Putamen (tissue), 1 donor: Measurements from ENCODE around the gene CCDC154.
A peak's percentile ranks its signal among the peaks of the same experiment; 100 is the strongest.
"Not testable (repeated sequence)": the region's sequence is repeated elsewhere in the genome, so short reads cannot be mapped to it uniquely, and the experiment has no call there.

Experiments used
- DNase-seq: peaks from one replicate; pipeline ENCODE4 v3.0.0-alpha.2; 2016; ENCODE audit warnings: low spot score

Gene CCDC154, protein sequence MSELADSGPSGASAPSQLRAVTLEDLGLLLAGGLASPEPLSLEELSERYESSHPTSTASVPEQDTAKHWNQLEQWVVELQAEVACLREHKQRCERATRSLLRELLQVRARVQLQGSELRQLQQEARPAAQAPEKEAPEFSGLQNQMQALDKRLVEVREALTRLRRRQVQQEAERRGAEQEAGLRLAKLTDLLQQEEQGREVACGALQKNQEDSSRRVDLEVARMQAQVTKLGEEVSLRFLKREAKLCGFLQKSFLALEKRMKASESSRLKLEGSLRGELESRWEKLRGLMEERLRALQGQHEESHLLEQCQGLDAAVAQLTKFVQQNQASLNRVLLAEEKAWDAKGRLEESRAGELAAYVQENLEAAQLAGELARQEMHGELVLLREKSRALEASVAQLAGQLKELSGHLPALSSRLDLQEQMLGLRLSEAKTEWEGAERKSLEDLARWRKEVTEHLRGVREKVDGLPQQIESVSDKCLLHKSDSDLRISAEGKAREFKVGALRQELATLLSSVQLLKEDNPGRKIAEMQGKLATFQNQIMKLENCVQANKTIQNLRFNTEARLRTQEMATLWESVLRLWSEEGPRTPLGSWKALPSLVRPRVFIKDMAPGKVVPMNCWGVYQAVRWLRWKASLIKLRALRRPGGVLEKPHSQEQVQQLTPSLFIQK

DNA sequence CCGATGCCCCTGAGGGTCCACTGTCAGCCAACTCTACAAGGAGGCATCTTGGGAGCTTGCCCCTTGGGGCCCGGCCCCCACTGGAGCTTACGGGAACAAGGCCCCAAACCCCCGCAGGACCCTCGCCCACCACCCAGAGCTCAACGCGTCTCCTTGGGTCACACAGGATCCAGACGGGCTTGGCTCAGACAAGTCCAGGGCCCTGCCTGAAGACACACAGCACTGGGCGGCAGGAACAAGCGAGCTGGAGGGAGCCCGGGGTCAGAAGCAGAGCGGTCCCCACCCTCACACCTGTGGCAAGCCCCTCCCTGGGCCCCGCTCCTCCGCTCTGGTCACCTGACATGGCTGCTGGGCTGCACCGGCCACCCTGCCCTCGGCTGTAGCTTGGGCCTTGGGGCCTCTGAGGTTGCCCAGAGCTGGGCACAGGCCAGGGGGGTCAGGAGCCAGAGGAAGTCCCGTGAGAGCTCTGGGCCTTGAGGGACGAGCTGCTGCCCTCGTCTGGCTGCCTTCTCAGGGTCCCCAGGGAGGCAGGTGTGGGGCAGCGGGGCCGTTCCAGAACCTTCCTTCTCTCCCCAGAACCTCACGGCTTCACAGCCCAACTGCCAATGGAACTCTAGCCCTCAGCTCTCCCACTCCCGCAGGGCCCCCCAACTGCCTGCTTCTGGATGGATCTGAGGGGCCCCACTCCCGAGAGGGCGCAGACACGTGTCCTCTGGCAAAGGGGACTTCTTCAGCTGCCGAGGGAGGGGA is at the start of gene CCDC154:
TSS of gene CCDC154 (minus strand) at position 577 of the 750 bp plus-strand sequence. CDS start at position 343, 234 bp downstream.
- DNase-seq: no peak

DNA sequence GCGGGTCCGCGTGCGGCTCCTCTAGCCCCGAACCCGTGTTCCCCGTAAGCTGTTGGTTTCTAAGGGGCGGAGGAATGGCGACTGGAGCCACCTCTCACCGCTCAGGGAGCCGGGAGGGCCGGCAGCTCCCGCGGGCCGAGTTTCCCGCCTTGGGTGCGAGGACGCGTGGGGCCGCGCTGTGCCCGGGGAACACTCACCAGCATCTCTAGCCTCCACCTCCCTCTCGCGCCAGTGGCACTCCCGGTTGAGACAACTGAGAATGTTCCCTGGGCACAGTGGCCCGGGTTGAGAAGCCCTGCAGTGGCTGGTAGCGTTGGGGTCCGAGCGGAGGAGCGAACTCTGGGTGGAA is 49.4 kb upstream of the CCDC154 start:
- DNase-seq: no peak

DNA sequence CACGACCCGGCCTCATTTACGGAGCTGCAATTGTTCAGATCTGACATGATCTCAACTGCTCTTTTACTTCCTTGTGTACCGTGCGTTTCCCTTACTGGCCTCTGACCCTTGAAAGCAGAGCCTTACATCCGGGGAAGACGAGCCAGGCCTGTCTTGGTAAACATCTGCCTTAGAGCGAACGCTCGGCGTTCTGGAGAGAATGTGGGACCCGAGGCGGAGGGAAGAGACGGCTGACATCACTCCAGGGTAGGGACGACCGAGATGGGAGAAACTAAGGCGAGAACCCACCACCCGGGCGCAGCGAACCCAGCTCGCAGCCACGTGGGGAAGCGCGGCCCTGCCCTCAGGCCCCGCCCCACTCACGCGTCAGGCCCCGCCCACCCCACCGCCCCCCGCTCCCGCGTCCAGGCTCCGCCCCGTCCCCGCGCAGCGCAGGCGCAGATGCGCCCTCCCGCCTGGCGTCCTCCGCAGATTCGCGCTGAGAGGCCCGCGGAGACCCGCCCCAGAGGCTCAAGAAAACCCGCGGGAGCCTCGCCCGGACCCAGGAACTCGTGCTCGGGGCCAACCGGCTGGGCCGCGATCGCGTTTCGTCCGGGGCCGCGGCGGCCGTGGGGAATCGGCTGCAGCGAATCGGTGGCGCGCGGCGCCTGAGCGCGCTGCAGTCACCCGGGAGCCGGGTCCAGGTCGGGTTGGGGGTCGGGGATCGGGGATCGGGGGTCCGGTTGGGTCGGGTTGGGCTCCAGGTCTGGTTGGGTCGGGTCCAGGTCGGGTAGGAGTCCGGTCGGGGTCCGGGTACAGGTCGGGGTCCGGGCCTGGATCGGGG is 48.8 kb upstream of the CCDC154 start, which contains the start of gene TELO2:
TSS of gene TELO2 (plus strand) at position 438 of the 823 bp plus-strand sequence. CDS start 922 bp downstream, outside the sequence.
- DNase-seq: peak; percentile 77

DNA sequence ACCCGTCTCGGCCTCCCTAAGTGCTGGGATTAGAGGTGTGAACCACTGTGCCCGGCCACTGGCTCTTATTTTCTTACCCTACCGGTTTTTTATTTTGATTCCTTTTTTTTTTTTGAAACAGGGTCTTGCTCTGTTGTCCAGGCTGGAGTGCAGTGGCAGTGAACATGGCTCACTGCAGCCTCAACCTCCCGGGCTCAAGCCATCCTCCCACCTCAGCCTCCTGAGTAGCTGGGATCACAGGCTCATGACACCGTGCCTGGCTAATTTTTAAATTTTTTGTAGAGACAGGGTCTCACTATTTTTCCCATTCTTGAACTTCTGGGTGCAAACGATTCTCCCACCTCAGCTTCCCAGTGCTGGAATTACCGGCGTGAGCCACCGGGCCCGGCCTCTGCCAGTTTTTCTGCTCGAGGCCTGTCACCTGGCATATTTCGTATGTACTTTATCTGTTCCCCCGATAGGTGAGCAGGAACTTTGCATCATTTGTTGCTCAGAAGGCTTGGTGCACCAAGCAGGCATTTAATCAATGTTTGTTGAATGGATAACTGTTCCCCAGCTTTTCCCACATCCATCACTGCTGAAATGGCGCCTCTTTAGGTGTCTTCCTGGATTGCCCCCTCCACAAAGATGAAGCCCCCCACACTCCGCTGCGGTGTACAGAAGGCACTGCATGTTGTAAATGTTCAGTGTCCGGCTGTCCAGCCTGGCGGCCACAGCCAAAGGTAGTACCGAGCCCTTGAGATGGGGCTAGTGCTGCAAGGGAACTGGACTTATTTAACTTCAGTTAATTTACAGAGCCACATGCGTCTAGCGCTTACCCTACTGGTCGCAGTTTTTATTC is 47.9 kb upstream of the CCDC154 start:
- no peak for DNase-seq

DNA sequence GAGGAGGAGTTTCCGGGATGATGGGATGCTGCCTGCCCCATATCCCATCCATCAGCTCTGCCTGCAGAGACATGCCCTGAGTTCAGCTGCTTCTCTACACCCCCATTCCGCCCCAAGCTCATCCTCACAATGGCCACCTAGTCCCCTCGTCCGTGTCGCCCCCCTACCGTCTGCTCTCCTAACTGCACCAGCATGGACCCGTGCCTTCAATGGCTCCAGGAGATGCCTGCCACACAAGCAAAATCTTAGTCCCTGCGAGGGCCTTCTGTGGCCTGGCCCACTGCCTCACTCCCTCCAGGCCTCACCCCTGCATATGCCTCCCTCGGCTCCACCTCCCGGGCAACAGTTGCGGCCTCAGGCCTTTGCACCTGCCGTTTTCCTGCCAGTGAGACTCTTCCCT is 47.0 kb upstream of the CCDC154 start:
- no peak for DNase-seq

DNA sequence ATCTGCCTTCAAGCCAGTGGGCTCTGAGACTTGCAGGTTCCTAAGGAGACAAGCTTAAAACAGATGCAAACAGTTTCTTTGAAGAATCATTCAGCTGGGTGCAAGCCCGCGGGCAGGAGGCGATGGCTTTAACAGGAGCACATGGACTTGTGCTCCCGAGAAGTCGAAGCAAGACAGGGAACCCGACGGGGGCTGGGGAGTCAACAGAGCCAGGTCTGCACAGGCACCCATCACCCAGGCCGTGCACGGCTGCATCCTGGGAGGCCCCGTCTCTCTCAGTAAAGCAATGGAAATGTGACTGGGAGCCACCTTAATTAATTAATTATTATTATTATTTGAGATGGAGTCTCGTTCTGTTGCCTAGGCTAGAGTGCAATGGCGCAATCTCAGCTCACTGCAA is 44.7 kb upstream of the CCDC154 start:
- DNase-seq: no peak

DNA sequence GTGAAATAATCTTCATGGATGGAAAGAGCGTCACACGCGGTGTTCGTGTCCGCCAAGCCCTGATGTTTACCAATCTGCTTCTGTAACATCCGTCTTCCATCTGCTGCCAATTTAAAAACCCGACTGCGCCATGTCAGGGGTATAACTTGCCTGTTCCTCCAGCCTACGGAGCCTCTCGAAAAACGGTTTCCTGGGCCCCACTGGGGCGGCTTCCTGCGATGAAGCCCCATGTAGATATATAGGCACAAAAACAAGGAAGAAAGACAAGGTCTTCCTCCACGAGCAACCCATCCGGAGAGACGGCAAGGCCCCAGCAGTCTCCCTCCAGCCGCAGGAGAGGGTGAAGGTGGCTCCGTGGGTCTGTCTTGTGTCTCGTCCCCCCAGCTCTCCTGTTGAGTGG is 44.3 kb upstream of the CCDC154 start, which contains the start of gene PTX4:
TSS of gene PTX4 (minus strand) at position 326 of the 400 bp plus-strand sequence. CDS start at position 291, 35 bp downstream.
- DNase-seq: no peak

DNA sequence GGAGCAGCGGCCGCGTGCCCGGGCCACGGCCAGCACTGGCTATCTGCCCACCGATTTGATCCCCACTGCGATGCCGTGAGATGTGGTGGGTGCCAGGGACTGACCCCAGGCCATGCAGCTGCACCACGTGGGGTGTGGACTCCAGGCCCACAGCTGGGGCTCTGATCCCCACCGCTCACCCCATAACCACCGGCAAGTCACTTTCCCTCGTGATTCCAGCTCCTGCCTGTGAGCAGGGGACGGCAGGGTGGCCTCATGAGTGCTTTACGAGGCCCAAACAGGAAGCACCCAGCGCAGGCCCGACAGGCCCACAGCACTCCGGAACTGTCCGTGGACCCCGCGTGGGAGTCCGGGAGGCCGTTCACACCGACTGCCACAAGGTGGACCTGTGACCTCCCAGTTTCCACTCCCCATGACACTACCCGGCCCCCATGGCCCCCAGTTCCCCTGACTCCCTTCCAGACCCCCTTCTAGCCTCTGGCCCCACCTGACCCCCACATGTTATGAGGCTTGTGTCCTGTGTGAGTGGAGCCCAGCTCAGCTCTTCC is 43.8 kb upstream of the CCDC154 start:
- DNase-seq: no peak

DNA sequence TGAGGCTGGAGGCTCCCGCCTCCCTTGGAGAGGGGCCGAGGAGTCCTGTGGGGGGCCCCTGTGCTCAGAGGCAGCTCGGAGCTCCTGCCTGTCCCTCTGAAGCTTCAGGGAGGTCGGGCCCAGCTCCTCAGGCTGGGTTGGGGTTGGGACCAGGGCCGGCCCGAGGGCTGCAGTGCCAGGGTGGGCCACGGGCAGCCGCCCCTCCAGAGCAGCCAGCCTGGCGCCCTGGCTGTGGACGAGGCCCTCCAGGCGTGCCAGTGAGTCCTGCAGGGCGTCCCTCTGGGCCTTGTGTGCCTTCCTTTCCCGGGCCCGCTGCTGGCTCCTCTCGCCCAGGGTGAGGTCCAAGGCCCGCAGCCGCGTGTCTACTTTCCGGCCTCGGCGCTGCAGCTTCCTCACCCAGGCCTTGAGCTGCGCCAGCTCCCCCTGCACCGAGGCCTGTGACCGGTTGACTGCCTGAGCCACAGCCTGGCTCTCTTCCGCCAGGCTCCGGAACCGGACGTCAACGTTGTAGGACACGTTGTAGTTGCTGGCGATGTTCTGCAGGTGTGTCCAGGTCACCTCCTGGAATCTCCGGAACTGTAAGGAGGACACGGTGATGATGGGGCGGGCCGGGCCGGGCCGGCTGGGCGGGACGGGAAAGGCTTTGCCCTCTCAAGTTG is 43.2 kb upstream of the CCDC154 start:
- DNase-seq: no peak

DNA sequence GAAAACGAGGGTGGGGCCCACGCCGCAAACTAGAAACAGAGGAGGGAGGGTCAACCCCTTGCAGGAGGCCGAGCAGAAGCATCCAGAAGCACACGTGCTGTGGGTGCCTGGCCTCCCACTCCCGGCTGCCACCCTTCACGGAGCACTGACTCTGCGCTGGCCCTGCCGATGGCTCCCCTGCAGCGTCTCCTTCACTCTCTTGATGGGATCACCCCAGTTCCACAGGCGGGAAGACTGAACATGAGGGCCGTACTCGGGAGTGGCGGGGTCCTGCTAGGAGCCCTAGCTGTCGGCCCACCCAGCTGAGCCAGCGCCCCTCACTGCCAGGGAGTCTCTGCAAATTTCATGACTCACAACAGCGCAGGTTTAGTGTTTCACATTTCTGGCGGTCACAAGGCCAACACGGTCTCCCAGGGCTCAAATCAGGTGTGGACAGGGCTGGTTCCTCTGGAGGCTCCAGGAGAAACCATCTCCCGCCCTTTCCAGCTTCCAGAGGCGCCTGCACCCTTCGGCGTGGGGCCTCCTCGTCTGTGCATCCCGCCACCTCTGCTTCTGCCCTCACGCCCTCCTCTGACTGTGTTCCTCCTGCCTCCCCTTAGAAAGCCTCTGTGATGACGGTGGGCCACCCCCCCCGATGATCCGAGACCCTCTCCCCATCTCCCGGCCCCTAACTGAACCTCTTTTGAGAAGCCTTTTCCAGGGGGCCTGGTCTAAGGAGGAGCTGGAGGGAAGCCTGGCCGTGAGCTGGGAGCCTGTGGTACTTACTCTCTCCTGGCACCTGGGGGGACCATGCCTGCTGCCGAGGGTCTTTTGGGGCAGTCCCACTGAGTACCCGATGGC is 42.4 kb upstream of the CCDC154 start:
- no peak for DNase-seq

DNA sequence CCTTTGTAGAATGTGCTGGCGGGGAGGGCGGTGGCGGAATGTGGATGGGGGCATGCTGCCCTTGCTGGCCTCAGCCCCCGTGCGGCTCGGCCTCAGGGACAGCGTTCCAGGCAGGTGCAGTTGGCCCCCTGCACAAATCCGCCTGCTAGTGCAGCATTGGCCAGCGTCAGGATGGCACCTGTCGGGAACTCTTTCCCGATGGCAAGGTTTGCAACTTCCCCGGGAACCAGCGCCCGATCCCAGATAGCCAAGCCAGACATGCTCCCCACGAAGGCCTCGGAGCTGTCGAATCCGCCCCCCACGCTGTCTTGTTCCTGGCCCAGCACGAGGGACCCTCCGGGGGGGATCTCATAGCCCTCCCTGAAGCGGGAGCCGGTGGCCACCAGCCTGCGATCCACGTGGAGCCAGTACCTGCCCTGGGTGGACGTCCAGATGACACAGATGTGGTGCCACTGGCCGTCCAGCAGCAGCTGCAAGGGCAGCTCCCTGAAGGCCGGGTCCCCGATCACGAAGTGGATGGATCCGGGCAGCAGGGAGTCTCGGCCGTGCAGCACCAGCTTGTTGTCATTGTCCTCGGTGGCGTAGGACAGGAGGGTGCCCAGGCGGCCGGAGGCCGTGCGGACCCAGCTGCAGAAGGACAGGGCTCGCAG is 41.6 kb upstream of the CCDC154 start:
- no peak for DNase-seq

DNA sequence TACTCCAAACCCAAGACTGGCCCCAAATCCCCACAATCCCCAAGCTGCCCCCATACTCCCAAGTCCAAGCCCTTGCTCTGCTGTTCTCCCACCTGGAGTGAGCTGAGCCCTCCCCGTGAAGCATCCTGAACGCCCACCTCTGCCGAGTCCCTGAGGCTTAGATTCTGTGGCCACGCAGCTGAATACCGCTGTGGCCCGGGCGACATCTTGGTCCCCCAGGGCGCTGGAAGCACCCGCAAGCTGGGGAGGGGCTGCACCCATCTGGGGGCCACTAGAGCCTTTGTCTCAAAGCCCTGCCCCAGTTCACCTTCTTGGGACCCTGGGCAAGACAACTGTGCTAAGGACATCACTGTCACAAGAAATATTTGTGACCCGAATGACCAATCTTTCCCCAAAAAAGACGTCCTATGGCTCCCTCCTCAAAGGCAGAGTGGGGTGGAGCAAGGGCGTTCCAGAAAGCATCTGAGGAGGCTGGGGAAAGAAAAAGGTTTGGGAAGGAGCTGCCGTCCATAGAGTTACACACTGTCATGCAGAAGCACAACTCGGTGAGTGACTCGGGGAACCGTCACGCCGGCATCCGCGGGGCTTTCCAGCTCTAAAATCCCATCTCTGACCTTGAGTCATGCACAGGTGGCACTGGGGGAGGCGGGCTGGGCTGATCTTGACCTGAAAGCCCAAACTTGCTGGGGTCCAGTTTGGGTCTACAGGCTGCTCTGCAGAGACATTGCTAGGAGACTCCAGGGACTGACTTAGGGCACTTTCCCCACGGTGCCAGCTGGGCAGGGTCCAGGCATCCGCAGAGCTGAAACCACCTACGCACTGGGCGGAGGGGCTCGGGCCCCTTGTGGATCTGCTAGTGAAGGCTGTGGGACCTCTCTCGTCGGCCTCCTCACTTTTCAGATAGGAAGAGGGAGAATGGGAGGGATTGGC is 37.8 kb upstream of the CCDC154 start:
- DNase-seq: no peak

DNA sequence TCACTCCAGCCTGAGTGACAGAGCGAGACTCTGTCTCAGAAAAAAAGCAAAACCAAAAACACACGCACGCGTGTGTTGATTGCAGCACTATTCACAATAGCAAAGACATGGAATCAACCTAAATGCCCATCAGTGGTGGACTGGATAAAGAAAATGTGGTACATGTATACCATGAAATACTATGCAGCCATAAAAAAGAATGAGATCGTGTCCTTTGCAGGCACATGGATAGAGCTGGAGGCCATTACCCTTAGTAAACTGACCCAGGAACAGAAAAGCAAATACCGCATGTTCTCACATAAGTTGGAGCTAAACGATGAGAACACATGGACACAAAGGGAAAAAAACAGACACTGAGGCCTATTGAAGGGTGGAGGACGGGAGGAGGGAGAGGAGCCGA is 34.6 kb upstream of the CCDC154 start:
- not testable (repeated sequence) for DNase-seq

DNA sequence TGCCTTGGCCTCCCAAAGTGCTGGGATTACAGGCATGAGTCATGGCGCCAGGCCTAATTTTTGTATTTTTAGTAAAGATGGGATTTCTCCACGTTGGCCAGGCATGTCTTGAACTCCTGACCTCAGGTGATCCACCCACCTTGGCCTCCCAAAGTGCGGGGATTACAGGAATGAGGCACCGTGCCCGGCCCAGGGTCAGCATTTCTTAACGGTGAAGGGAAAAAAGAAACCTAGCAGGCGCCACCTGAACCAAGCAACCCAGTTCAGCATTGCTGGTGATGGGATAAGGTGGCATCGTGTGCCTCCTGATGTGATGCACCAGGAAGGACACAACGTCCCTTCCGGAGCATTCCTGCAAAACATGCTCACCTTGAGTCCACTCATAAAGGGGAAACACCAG is 32.7 kb upstream of the CCDC154 start:
- no peak for DNase-seq

DNA sequence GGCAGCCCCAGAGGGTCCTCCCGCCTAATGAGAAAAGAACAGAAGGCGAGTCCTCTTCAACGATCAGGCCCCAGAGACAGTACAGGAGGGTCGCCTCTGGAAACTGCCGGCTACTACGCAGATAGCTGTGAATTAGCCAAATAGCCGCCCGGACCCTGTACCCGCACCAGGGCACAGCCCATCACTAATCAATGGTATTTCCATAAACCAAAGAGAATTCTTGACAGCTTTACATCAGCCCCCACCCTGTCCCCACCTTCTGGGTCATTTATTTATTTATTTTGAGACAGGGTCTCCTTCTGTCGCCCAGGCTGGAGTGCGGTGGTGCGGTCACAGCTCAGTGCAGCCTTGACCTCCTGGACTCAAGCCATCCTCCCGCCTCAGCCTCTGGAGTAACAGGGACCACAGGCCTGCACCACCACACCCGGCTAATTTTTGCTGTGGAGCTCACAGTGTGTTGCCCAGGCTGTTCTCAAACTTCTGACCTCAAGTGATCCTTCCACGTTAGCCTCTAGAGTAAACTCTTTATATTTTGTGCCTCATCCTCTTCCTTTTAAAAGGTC is 31.3 kb upstream of the CCDC154 start:
- DNase-seq: no peak

DNA sequence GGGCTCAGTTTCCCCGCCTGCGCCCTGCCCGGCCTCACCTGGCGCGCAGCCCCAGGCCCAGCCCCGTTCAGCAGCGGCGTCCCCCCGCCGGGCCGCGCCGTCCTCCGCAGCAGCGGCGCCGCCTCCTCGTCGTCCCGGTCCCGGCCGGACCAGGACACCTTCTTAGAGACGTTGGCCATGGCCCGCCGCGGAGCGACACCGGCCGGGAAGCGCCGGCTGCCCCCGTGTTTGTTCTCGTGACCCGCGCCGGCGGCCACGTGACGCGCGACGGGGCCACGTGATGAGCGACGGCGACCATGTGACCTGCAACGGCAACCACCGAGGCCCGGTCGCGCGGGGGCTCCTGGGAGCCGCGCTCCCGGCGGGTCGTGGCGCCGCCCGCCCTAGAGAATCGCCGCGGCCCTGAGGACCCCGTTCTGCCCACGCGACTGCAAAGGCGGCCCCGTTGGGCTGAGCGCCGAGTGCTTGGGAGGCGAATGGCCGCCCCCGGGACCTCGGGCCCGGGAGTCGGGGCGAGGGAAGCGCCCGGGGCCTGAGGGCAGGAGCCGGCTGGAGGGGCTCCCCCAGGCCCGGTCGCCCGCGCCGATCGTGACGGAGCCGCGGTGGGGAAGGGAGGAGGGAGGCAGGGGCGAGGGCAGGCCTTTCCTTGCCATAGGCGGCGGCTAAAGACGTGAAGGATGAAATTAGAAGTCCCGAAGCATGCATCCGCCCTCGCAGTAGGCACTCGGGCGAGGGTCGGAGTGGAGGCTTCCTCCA is 30.6 kb upstream of the CCDC154 start, which contains the start of gene CLCN7:
TSS of gene CLCN7 (minus strand) at position 233 of the 756 bp plus-strand sequence. CDS start at position 179, 54 bp downstream.
- peak; percentile 72 for DNase-seq
